K562 (cell line): Measurements from ENCODE around the gene SOX18. TPM values are rescaled to one million over a fixed set of nuclear protein-coding genes. Genes with fewer than 3 reads are reported as not detected.
A peak's percentile ranks its signal among the peaks of the same experiment; 100 is the strongest.

Experiments used
- ATF2 ChIP-seq: sonication (generic); formaldehyde crosslinking; IDR thresholded peaks from 2 replicates; pipeline ENCODE4 v1.8.1; 2022; ENCODE audit warnings: missing genetic modification reagents
- BRF2 ChIP-seq: IDR thresholded peaks from 3 replicates; pipeline ENCODE4 v1.6.1; 2011; ENCODE audit warnings: borderline replicate concordance, mild to moderate bottlenecking; ENCODE audit not compliant: insufficient read length, insufficient read depth
- CHAMP1 ChIP-seq: fragments of 450-650 bp; IDR thresholded peaks from 2 replicates; pipeline ENCODE4 v1.6.1; 2016; ENCODE audit warnings: mild to moderate bottlenecking
- CHD7 ChIP-seq: fragments of 200-600 bp; sonication (generic); IDR thresholded peaks from one replicate; pipeline ENCODE4 v1.6.1; 2012; ENCODE audit warnings: mild to moderate bottlenecking, low read depth, low read length, inconsistent platforms
- PTBP1 ChIP-seq: fragments of 200-400 bp; formaldehyde crosslinking; IDR thresholded peaks from 2 replicates; pipeline ENCODE4 v1.6.1; 2017; ENCODE audit warnings: low read depth, low read length
- ZNF395 ChIP-seq: fragments of 200-800 bp; sonication (Bioruptor generic); IDR thresholded peaks from 2 replicates; pipeline ENCODE4 v1.6.1; 2017; ENCODE audit warnings: missing genetic modification characterization, missing compliant biosample characterization
- polyA plus RNA-seq, 8 experiments: library from polyadenylated mRNA; depleted of rRNA in 4 of 8; stranded (reverse) in 5 of 8; unstranded in 3 of 8; fragments of >200 nt; fragmentation: Nextera tagmentation in 2 of 8; fragmentation: Illumina TruSeq in 1 of 8; extraction: Ambion mirVana in 2 of 8; extraction: Trizol in 1 of 8; gene quantifications; 2 replicates each; pipeline versions ENCODE4 v1.2.1 to v1.2.3, GENCODE V29; 2011 to 2014; ENCODE audit warnings: inconsistent platforms in 1 of 8, missing spikeins in 1 of 8
- total RNA-seq, 7 experiments: library from RNA; depleted of rRNA in 6 of 7; stranded (reverse); fragments of >200 nt in 6 of 7; fragmentation: Illumina TruSeq in 2 of 7; extraction: Trizol in 2 of 7; gene quantifications; 2 replicates each; pipeline versions ENCODE4 v1.2.1 to v1.2.3, GENCODE V29; 2011 to 2021; ENCODE audit warnings: low replicate concordance in 1 of 7

SOX18 gene
- total and polyA plus RNA-seq, 9 of the 15 experiments (the other 6 are each of a cell fraction or from before 2014, with no cell fraction given) = 0.15 to 19.8 (median 0.33) TPM

GRCh38 chr20:64079273-64080012, 30.0 kb upstream of the SOX18 start, which contains the start of gene RGS19 (continued):
- TF ChIP-seq CHAMP1 (no peak), PTBP1 (no peak), CHD7 (no peak), ZNF395 (CRISPR knock-in tag) (0 out of 2 replicates have a peak, but pooled peaks have one; percentile 59), BRF2 (no peak), ATF2 (CRISPR knock-in tag) (no peak)
